ENCODE data around the gene TAS2R46. TPM values are rescaled to one million over a fixed set of nuclear protein-coding genes. Genes with fewer than 3 reads are reported as not detected.

Gene TAS2R46
- total and polyA plus RNA-seq, 7 donors: 0.07 to 5.0 (median 2.5) TPM; not detected in 2

GRCh38 chr12:11092128-11092527, 30.0 kb upstream of the TAS2R46 start, which contains the start of gene TAS2R43:
Gene TAS2R43 (minus strand): TSS chr12:11092313. CDS start chr12:11092229, 84 bp downstream.
- H3K36me3 ChIP-seq: no peaks in the 10 kb centered on the region
- 93 to 94% methylated on average over 3 to 6 of the region's 6 CpGs for WGBS, 2 donors
- H3K9me3 ChIP-seq: no peaks in the 10 kb centered on the region
- no peak for DNase-seq
- H3K27ac ChIP-seq: no peak within 1 kb of the TSS
- intact Hi-C loops (cut with DNase I): no loop called here
- no peak within 1 kb of the TSS for H3K4me3 ChIP-seq
- no peaks in the 10 kb centered on the region for H3K4me1 ChIP-seq
- TF ChIP-seq CTCF (IDR thresholded peaks at IDR 0.05) (no peak), POLR2A (IDR thresholded peaks at IDR 0.05) (no peak), EP300 (IDR thresholded peaks at IDR 0.05) (no peak), POLR2AphosphoS5 (IDR thresholded peaks at IDR 0.05) (no peak)
- no peaks in the 10 kb centered on the region for H3K27me3 ChIP-seq

GRCh38 chr12:11089246-11089645, 27.2 kb upstream of the TAS2R46 start:
- no peaks in the 10 kb centered on the region for H3K36me3 ChIP-seq
- H3K4me1 ChIP-seq: no peaks in the 10 kb centered on the region
- TF ChIP-seq CTCF (IDR thresholded peaks at IDR 0.05) (no peak), EP300 (IDR thresholded peaks at IDR 0.05) (no peak), POLR2AphosphoS5 (IDR thresholded peaks at IDR 0.05) (no peak)
- WGBS, 2 donors: 0 to 87% methylated on average over 1 to 5 of the region's 5 CpGs
- no peaks in the 10 kb centered on the region for H3K27me3 ChIP-seq
- intact Hi-C loops (cut with DNase I): no loop called here
- no peak overlapping the region for H3K4me3 ChIP-seq
- no peak overlapping the region for H3K27ac ChIP-seq
- no peaks in the 10 kb centered on the region for H3K9me3 ChIP-seq
- no peak for DNase-seq

GRCh38 chr12:11085419-11085818, 23.3 kb upstream of the TAS2R46 start:
- intact Hi-C loops (cut with DNase I): no loop called here

GRCh38 chr12:11081987-11082386, 19.9 kb upstream of the TAS2R46 start:
- no peak overlapping the region for H3K4me3 ChIP-seq
- TF ChIP-seq CTCF (IDR thresholded peaks at IDR 0.05) (no peak), EP300 (IDR thresholded peaks at IDR 0.05) (no peak), POLR2AphosphoS5 (IDR thresholded peaks at IDR 0.05) (no peak), POLR2A (IDR thresholded peaks at IDR 0.05) (no peak)
- intact Hi-C loops (cut with DNase I): no loop called here
- DNase-seq: no peak
- H3K27ac ChIP-seq: no peak overlapping the region
- H3K9me3 ChIP-seq: no peaks in the 10 kb centered on the region
- H3K27me3 ChIP-seq: no peaks in the 10 kb centered on the region
- H3K36me3 ChIP-seq: no peaks in the 10 kb centered on the region
- 95% methylated on average over 2 of the region's 2 CpGs; no CpG with 5 or more reads in 1 of the 2 donors for WGBS, 2 donors
- no peaks in the 10 kb centered on the region for H3K4me1 ChIP-seq

More at GRCh38 chr12:11085419-11085818, 23.3 kb upstream of the TAS2R46 start:
- TF ChIP-seq POLR2A (IDR thresholded peaks at IDR 0.05): no peak
- TF ChIP-seq CTCF (IDR thresholded peaks at IDR 0.05): no peak
- no peak for TF ChIP-seq POLR2AphosphoS5 (IDR thresholded peaks at IDR 0.05)
- TF ChIP-seq EP300 (IDR thresholded peaks at IDR 0.05): no peak
- 63% methylated on average over 3 of the region's 3 CpGs; no CpG with 5 or more reads in 1 of the 2 donors for WGBS, 2 donors
- no peaks in the 10 kb centered on the region for H3K27me3 ChIP-seq
- no peak overlapping the region for H3K4me3 ChIP-seq
- H3K27ac ChIP-seq: no peak overlapping the region
- H3K36me3 ChIP-seq: no peaks in the 10 kb centered on the region
- H3K9me3 ChIP-seq: no peaks in the 10 kb centered on the region
- no peaks in the 10 kb centered on the region for H3K4me1 ChIP-seq
- no peak for DNase-seq

- TF ChIP-seq POLR2A (IDR thresholded peaks at IDR 0.05) (no peak), EP300 (IDR thresholded peaks at IDR 0.05) (no peak), POLR2AphosphoS5 (IDR thresholded peaks at IDR 0.05) (no peak), CTCF (IDR thresholded peaks at IDR 0.05) (no peak)
- no peak overlapping the region for H3K27ac ChIP-seq
- no peak for DNase-seq
- no peaks in the 10 kb centered on the region for H3K9me3 ChIP-seq
- no peaks in the 10 kb centered on the region for H3K36me3 ChIP-seq
- no peaks in the 10 kb centered on the region for H3K4me1 ChIP-seq
- intact Hi-C loops (cut with DNase I): no loop called here
- no peaks in the 10 kb centered on the region for H3K27me3 ChIP-seq
- H3K4me3 ChIP-seq: no peak overlapping the region
- WGBS, 2 donors: 98 to 100% methylated on average over 1 of the region's 1 CpG
These were observed 16.2 kb upstream of the TAS2R46 start for GRCh38 chr12:11078246-11078645.

Measured in sigmoid colon (tissue), 7 donors.